Measurements from ENCODE around the gene GSC2. TPM values are rescaled to one million over a fixed set of nuclear protein-coding genes. Genes with fewer than 3 reads are reported as not detected.

GSC2 gene
- total RNA-seq, 1 donor from 2014 or later, result not detected

GRCh38 chr22:19103880-19104821, 45.9 kb downstream of the GSC2 start:
- no peaks in the 10 kb centered on the region for H3K27me3 Mint-ChIP-seq (ENCODE audit: low read depth)
- H3K4me1 Mint-ChIP-seq (ENCODE audit: low read depth), result peaks cover 23% of the 10 kb centered on the region
- no peak overlapping the region for H3K4me3 Mint-ChIP-seq (ENCODE audit: unreplicated experiment)
- peak overlapping the region; percentile 80 for H3K27ac Mint-ChIP-seq (ENCODE audit: unreplicated experiment)
- peak; percentile 20 for TF ChIP-seq CTCF (IDR thresholded peaks at IDR 0.05)
- no peaks in the 10 kb centered on the region for H3K9me3 Mint-ChIP-seq (ENCODE audit: low read depth)
- peak; percentile 55 for DNase-seq (ENCODE audit: low spot score)
- H3K36me3 Mint-ChIP-seq (ENCODE audit: low read depth), result no peaks in the 10 kb centered on the region

- Mint-ChIP-seq H3K4me3 (ENCODE audit: unreplicated experiment) (no peak overlapping the region), H3K27ac (ENCODE audit: unreplicated experiment) (no peak overlapping the region), H3K4me1 (ENCODE audit: low read depth) (peaks cover 14% of the 10 kb centered on the region), H3K9me3 (ENCODE audit: low read depth) (no peaks in the 10 kb centered on the region), H3K36me3 (ENCODE audit: low read depth) (peaks cover 2% of the 10 kb centered on the region), H3K27me3 (ENCODE audit: low read depth) (no peaks in the 10 kb centered on the region)
- DNase-seq (ENCODE audit: low spot score), result no peak
- no peak for TF ChIP-seq CTCF (IDR thresholded peaks at IDR 0.05)
Measured at GRCh38 chr22:19098157-19098556, 51.9 kb downstream of the GSC2 start.

GRCh38 chr22:19097518-19097917, 52.6 kb downstream of the GSC2 start:
- peaks cover 11% of the 10 kb centered on the region for H3K4me1 Mint-ChIP-seq (ENCODE audit: low read depth)
- TF ChIP-seq CTCF (IDR thresholded peaks at IDR 0.05), result no peak
- peak overlapping the region; percentile 58 for H3K27ac Mint-ChIP-seq (ENCODE audit: unreplicated experiment)
- no peak for DNase-seq (ENCODE audit: low spot score)
- no peak overlapping the region for H3K4me3 Mint-ChIP-seq (ENCODE audit: unreplicated experiment)
- H3K36me3 Mint-ChIP-seq (ENCODE audit: low read depth), result peaks cover 2% of the 10 kb centered on the region
- no peaks in the 10 kb centered on the region for H3K27me3 Mint-ChIP-seq (ENCODE audit: low read depth)
- H3K9me3 Mint-ChIP-seq (ENCODE audit: low read depth), result no peaks in the 10 kb centered on the region

Other genes starting within 250 kb of the GSC2 start
- gene DGCR6, start 244.0 kb downstream of the GSC2 start, total RNA-seq, result 5.1 to 7.1 TPM (median 5.4 TPM) in 3 replicates
- gene PRODH, start 214.0 kb downstream of the GSC2 start, total RNA-seq, result 3.5 to 5.9 TPM (median 5.6 TPM) in 3 replicates
- gene DGCR2, start 27.9 kb downstream of the GSC2 start, total RNA-seq, result 44.4 to 55.6 TPM (median 45.8 TPM) in 3 replicates
- not detected in 3 replicates for gene TSSK2, start 19.0 kb downstream of the GSC2 start, total RNA-seq
- 17.8 to 18.3 TPM (median 18.3 TPM) in 3 replicates for gene ESS2, start 5.6 kb downstream of the GSC2 start, total RNA-seq
- gene SLC25A1, start 28.4 kb upstream of the GSC2 start, total RNA-seq, result 101 to 111 TPM (median 107 TPM) in 3 replicates
- gene CLTCL1, start 141.4 kb upstream of the GSC2 start, total RNA-seq, result 22.5 to 28.3 TPM (median 24.2 TPM) in 3 replicates